Measurements from ENCODE around the gene CDH26. TPM values are rescaled to one million over a fixed set of nuclear protein-coding genes. Genes with fewer than 3 reads are reported as not detected.

Gene CDH26
- total and polyA plus RNA-seq, 7 experiments from 2014 or later, result 0.09 to 6.6 (median 2.4) TPM; not detected in 1

- Mint-ChIP-seq H3K27me3 (peaks cover 3 to 14% (median 4%) of the 10 kb centered on the region in 5 donors), H3K9me3 (peaks cover 0 to 1% (median 0%) of the 10 kb centered on the region in 11 donors), H3K27ac (no peak overlapping the region), H3K4me3 (no peak overlapping the region), H3K4me1 (peaks cover 0 to 5% (median 0%) of the 10 kb centered on the region in 7 donors), H3K36me3 (peaks cover 0 to 63% (median 51%) of the 10 kb centered on the region in 5 donors)
- Histone ChIP-seq H3K4me3 (ENCODE audit: low read length) (no peak overlapping the region), H3K9me3 (ENCODE audit: control insufficient read depth in 2 of 3, low read length in 3 of 3) (no peaks in the 10 kb centered on the region), H3K27ac (ENCODE audit: low read depth, low read length) (no peak overlapping the region), H3K27me3 (ENCODE audit: control insufficient read depth in 2 of 2, insufficient read depth in 2 of 2, low read length in 2 of 2) (no peaks in the 10 kb centered on the region), H3K36me3 (ENCODE audit: control insufficient read depth in 2 of 3, insufficient read depth in 3 of 3, low read length in 3 of 3) (no peaks in the 10 kb centered on the region), H3K4me1 (ENCODE audit: control insufficient read depth in 2 of 2, insufficient read depth in 2 of 2, low read length in 2 of 2) (no peaks in the 10 kb centered on the region)
- CTCF ChIA-PET, result no interaction called here
- ATAC-seq (no peak), DNase-seq (no peak)
- POLR2A ChIA-PET, result no interaction called here
- intact Hi-C loops (cut with micrococcal nuclease), result no loop called here
These were observed 36.5 kb downstream of the CDH26 start for GRCh38 chr20:59994697-59995122.

DNA sequence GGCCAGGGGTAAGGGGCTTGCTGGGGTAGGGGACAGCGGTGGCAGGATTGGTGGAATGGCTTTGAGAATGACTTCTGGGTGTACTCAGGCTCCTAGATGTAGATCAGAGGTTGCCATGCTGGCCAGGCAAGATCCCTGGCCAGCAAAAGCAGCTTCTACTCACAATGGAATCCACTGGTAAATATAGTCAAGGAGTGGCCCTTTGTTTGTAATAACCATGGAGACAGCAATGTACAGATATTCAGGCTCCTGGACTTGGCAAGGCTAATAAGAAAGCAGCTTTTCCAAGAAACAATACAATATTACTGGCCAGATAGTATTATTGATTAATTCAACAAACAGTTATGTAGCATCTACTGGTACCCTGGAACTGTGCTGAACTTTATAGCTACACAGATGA is 37.9 kb downstream of the CDH26 start:
- Mint-ChIP-seq H3K9me3 (no peaks in the 10 kb centered on the region), H3K27ac (no peak overlapping the region), H3K4me1 (peaks cover 0 to 5% (median 0%) of the 10 kb centered on the region in 7 donors), H3K36me3 (peaks cover 0 to 64% (median 50%) of the 10 kb centered on the region in 5 donors), H3K4me3 (no peak overlapping the region), H3K27me3 (peaks cover 3 to 14% (median 4%) of the 10 kb centered on the region in 5 donors)
- Histone ChIP-seq H3K9me3 (ENCODE audit: control insufficient read depth in 2 of 3, low read length in 3 of 3) (no peaks in the 10 kb centered on the region), H3K27me3 (ENCODE audit: control insufficient read depth in 2 of 2, insufficient read depth in 2 of 2, low read length in 2 of 2) (no peaks in the 10 kb centered on the region), H3K36me3 (ENCODE audit: control insufficient read depth in 2 of 3, insufficient read depth in 3 of 3, low read length in 3 of 3) (no peaks in the 10 kb centered on the region), H3K4me1 (ENCODE audit: control insufficient read depth in 2 of 2, insufficient read depth in 2 of 2, low read length in 2 of 2) (no peaks in the 10 kb centered on the region), H3K4me3 (ENCODE audit: low read length) (no peak overlapping the region), H3K27ac (ENCODE audit: low read depth, low read length) (no peak overlapping the region)
- intact Hi-C loops (cut with micrococcal nuclease), result no loop called here
- ATAC-seq (no peak), DNase-seq (no peak)
- POLR2A ChIA-PET, result no interaction called here
- CTCF ChIA-PET, result no interaction called here

- Histone ChIP-seq H3K27ac (ENCODE audit: low read depth, low read length) (no peak overlapping the region), H3K36me3 (ENCODE audit: control insufficient read depth in 2 of 3, insufficient read depth in 3 of 3, low read length in 3 of 3) (no peaks in the 10 kb centered on the region), H3K4me1 (ENCODE audit: control insufficient read depth in 2 of 2, insufficient read depth in 2 of 2, low read length in 2 of 2) (no peaks in the 10 kb centered on the region), H3K9me3 (ENCODE audit: control insufficient read depth in 2 of 3, low read length in 3 of 3) (no peaks in the 10 kb centered on the region), H3K4me3 (ENCODE audit: low read length) (no peak overlapping the region), H3K27me3 (ENCODE audit: control insufficient read depth in 2 of 2, insufficient read depth in 2 of 2, low read length in 2 of 2) (no peaks in the 10 kb centered on the region)
- DNase-seq (no peak), ATAC-seq (no peak)
- Mint-ChIP-seq H3K9me3 (no peaks in the 10 kb centered on the region), H3K27me3 (peaks cover 3 to 14% (median 4%) of the 10 kb centered on the region in 5 donors), H3K27ac (no peak overlapping the region), H3K36me3 (peaks cover 0 to 69% (median 49%) of the 10 kb centered on the region in 5 donors), H3K4me3 (no peak overlapping the region), H3K4me1 (peaks cover 0 to 5% (median 0%) of the 10 kb centered on the region in 7 donors)
- ChIA-PET POLR2A (no interaction called here), CTCF (interaction anchor here (0.6 kb wide), 1 partner anchor 301 kb away, joined by 3 read pairs; no protein-coding TSS in a partner anchor)
- intact Hi-C loops (cut with micrococcal nuclease), result no loop called here
These were observed 39.7 kb downstream of the CDH26 start for GRCh38 chr20:59997896-59998295.

GRCh38 chr20:59999502-59999901 is 41.3 kb downstream of the CDH26 start:
- ChIA-PET POLR2A (no interaction called here), CTCF (no interaction called here)
- Mint-ChIP-seq H3K4me3 (no peak overlapping the region), H3K4me1 (peaks cover 0 to under 1% (median 0%) of the 10 kb centered on the region in 7 donors), H3K27me3 (peaks cover 0 to 8% (median 0%) of the 10 kb centered on the region in 5 donors), H3K27ac (no peak overlapping the region), H3K36me3 (peaks cover 0 to 56% (median 34%) of the 10 kb centered on the region in 5 donors), H3K9me3 (no peaks in the 10 kb centered on the region)
- no peaks in the 10 kb centered on the region for H3K9me3 ChIP-seq (ENCODE audit: control insufficient read depth in 2 of 3, low read length in 3 of 3)
- no peak overlapping the region for H3K27ac ChIP-seq (ENCODE audit: low read depth, low read length)
- DNase-seq (no peak), ATAC-seq (no peak)
- no peaks in the 10 kb centered on the region for H3K27me3 ChIP-seq (ENCODE audit: control insufficient read depth in 2 of 2, insufficient read depth in 2 of 2, low read length in 2 of 2)
- H3K4me3 ChIP-seq (ENCODE audit: low read length), result no peak overlapping the region
- no peaks in the 10 kb centered on the region for H3K36me3 ChIP-seq (ENCODE audit: control insufficient read depth in 2 of 3, insufficient read depth in 3 of 3, low read length in 3 of 3)
- intact Hi-C loops (cut with micrococcal nuclease), result no loop called here
- H3K4me1 ChIP-seq (ENCODE audit: control insufficient read depth in 2 of 2, insufficient read depth in 2 of 2, low read length in 2 of 2), result no peaks in the 10 kb centered on the region

GRCh38 chr20:60000271-60001042 is 42.2 kb downstream of the CDH26 start:
- Histone ChIP-seq H3K4me3 (ENCODE audit: low read length) (no peak overlapping the region), H3K36me3 (ENCODE audit: control insufficient read depth in 2 of 3, insufficient read depth in 3 of 3, low read length in 3 of 3) (no peaks in the 10 kb centered on the region), H3K27me3 (ENCODE audit: control insufficient read depth in 2 of 2, insufficient read depth in 2 of 2, low read length in 2 of 2) (no peaks in the 10 kb centered on the region), H3K9me3 (ENCODE audit: control insufficient read depth in 2 of 3, low read length in 3 of 3) (no peaks in the 10 kb centered on the region), H3K27ac (ENCODE audit: low read depth, low read length) (no peak overlapping the region), H3K4me1 (ENCODE audit: control insufficient read depth in 2 of 2, insufficient read depth in 2 of 2, low read length in 2 of 2) (no peaks in the 10 kb centered on the region)
- Mint-ChIP-seq H3K4me3 (no peak overlapping the region), H3K27ac (no peak overlapping the region), H3K27me3 (peaks cover 0 to 3% (median 0%) of the 10 kb centered on the region in 5 donors), H3K36me3 (peaks cover 0 to 50% (median 28%) of the 10 kb centered on the region in 5 donors), H3K4me1 (no peaks in the 10 kb centered on the region), H3K9me3 (no peaks in the 10 kb centered on the region)
- intact Hi-C loops (cut with micrococcal nuclease), result no loop called here
- ChIA-PET POLR2A (no interaction called here), CTCF (no interaction called here)
- no peak for ATAC-seq
- no peak for DNase-seq

DNA sequence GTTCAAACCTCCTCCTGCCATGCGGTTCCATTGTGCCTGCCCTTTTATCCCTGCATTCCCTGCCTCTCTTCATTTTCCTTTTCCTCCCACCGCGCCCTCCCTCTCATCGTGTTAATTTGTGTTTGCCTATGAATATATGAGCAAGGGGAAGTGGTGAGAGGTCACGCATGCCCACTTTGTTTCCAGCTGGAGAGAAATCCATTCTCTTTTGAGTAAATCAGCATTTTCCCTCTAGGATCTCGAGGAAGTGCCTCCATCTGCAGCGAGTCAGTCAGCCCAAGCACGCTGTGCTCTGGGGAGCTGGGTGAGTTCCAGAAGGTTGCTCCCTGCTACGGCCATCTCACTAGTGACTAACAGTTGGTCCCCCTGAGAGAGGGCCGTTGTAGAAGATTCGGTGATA is 42.9 kb downstream of the CDH26 start:
- no peaks in the 10 kb centered on the region for H3K9me3 ChIP-seq (ENCODE audit: control insufficient read depth in 2 of 3, low read length in 3 of 3)
- H3K27ac ChIP-seq (ENCODE audit: low read depth, low read length), result no peak overlapping the region
- no peaks in the 10 kb centered on the region for H3K4me1 Mint-ChIP-seq
- no peaks in the 10 kb centered on the region for H3K36me3 ChIP-seq (ENCODE audit: control insufficient read depth in 2 of 3, insufficient read depth in 3 of 3, low read length in 3 of 3)
- no peak for DNase-seq
- no peak overlapping the region for H3K4me3 ChIP-seq (ENCODE audit: low read length)
- H3K27ac Mint-ChIP-seq, result no peak overlapping the region
- H3K9me3 Mint-ChIP-seq, result no peaks in the 10 kb centered on the region
- H3K4me1 ChIP-seq (ENCODE audit: control insufficient read depth in 2 of 2, insufficient read depth in 2 of 2, low read length in 2 of 2), result no peaks in the 10 kb centered on the region
- H3K27me3 Mint-ChIP-seq, result no peaks in the 10 kb centered on the region
- ChIA-PET POLR2A (no interaction called here), CTCF (no interaction called here)
- H3K36me3 Mint-ChIP-seq, result peaks cover 0 to 44% (median 25%) of the 10 kb centered on the region in 5 donors
- intact Hi-C loops (cut with micrococcal nuclease), result no loop called here
- H3K27me3 ChIP-seq (ENCODE audit: control insufficient read depth in 2 of 2, insufficient read depth in 2 of 2, low read length in 2 of 2), result no peaks in the 10 kb centered on the region
- no peak for ATAC-seq
- H3K4me3 Mint-ChIP-seq, result no peak overlapping the region

DNA sequence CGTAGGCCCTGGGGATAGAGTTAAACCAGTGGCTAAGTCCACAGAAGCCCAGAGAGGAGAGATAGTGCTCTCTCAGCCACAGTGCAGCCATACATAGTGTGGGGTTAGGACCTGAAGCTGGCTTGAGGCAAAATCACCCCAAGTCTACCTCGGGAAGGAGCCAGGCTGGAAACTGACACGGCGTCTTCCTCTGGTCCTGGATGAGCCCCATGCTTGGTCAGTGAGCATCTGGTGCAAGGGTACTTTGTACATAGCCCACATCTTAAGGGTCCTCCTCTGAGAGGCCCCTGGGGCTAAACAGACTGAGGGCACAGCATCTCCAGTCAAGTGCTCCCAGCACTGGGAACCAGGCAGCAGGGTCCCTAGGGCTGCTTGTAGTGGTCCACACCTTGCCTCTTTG is 45.6 kb downstream of the CDH26 start:
- no peaks in the 10 kb centered on the region for H3K4me1 ChIP-seq (ENCODE audit: control insufficient read depth in 2 of 2, insufficient read depth in 2 of 2, low read length in 2 of 2)
- ChIA-PET CTCF (no interaction called here), POLR2A (no interaction called here)
- H3K36me3 ChIP-seq (ENCODE audit: control insufficient read depth in 2 of 3, insufficient read depth in 3 of 3, low read length in 3 of 3), result no peaks in the 10 kb centered on the region
- Mint-ChIP-seq H3K4me1 (peaks cover 0 to 12% (median 0%) of the 10 kb centered on the region in 7 donors), H3K9me3 (no peaks in the 10 kb centered on the region), H3K36me3 (peaks cover 0 to 35% (median 11%) of the 10 kb centered on the region in 5 donors), H3K27ac (no peak overlapping the region), H3K27me3 (no peaks in the 10 kb centered on the region), H3K4me3 (no peak overlapping the region)
- H3K27me3 ChIP-seq (ENCODE audit: control insufficient read depth in 2 of 2, insufficient read depth in 2 of 2, low read length in 2 of 2), result no peaks in the 10 kb centered on the region
- H3K27ac ChIP-seq (ENCODE audit: low read depth, low read length), result no peak overlapping the region
- no peak overlapping the region for H3K4me3 ChIP-seq (ENCODE audit: low read length)
- intact Hi-C loops (cut with micrococcal nuclease), result no loop called here
- H3K9me3 ChIP-seq (ENCODE audit: control insufficient read depth in 2 of 3, low read length in 3 of 3), result no peaks in the 10 kb centered on the region
- no peak for ATAC-seq
- no peak for DNase-seq

Data from naive thymus-derived CD4-positive, alpha-beta T cell (primary cell).